ENCODE data around the gene SALL4. TPM values are rescaled to one million over a fixed set of nuclear protein-coding genes. Genes with fewer than 3 reads are reported as not detected.

Gene SALL4
- total and polyA plus RNA-seq, 4 donors = 0.16 to 3.6 (median 1.4) TPM

DNA sequence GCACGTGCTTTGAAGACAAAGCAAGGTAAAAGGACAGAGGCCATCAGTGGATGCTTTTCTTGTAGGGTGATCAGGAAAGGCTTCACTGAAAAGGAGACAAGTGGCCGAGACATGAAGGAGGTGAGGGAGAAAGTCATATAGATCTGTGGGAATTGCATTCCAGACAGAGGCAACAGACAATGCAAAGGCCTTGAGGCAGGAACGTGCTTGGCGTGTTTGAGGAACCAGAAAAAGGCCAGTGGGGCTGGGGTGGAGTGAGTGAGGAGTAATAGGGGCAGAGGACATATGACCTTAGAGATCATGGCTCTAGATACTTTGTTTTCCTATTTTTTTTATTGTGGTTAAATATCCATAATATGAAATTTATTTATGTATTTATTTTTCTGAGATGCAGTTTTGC lies 10.5 kb upstream of the SALL4 start:
- no peak for TF ChIP-seq FOXA1 (IDR thresholded peaks at IDR 0.05)
- no peak for TF ChIP-seq NR2F2 (IDR thresholded peaks at IDR 0.05)
- TF ChIP-seq YY1 (IDR thresholded peaks at IDR 0.05) = no peak
- TF ChIP-seq, protein P1, sequence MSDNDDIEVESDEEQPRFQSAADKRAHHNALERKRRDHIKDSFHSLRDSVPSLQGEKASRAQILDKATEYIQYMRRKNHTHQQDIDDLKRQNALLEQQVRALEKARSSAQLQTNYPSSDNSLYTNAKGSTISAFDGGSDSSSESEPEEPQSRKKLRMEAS (IDR thresholded peaks at IDR 0.05) = no peak
- TF ChIP-seq HNF4G (IDR thresholded peaks at IDR 0.05) = no peak
- no peak for TF ChIP-seq SP1 (IDR thresholded peaks at IDR 0.05)
- no peak for TF ChIP-seq RAD21 (IDR thresholded peaks at IDR 0.05)
- Histone ChIP-seq H3K27me3 (ENCODE audit: control insufficient read depth in 4 of 4, insufficient read depth in 4 of 4, low read length in 3 of 4) (no peaks in the 10 kb centered on the region), H3K9ac (ENCODE audit: low read depth in 1 of 2, low read length in 2 of 2) (no peak overlapping the region), H3K9me3 (ENCODE audit: control insufficient read depth in 4 of 4, low read length in 3 of 4) (no peaks in the 10 kb centered on the region), H3K4me3 (ENCODE audit: low read depth in 1 of 3, low read length in 3 of 3) (no peak overlapping the region), H3K27ac (ENCODE audit: low read depth in 1 of 2, low read length in 2 of 2) (no peak overlapping the region), H3K4me1 (ENCODE audit: control insufficient read depth in 4 of 4, insufficient read depth in 4 of 4, low read length in 3 of 4) (peaks cover 0 to 6% (median 5%) of the 10 kb centered on the region in 4 donors), H3K36me3 (ENCODE audit: control insufficient read depth in 4 of 4, insufficient read depth in 3 of 4, low read depth in 1 of 4, low read length in 3 of 4) (no peaks in the 10 kb centered on the region)
- DNase-seq (ENCODE audit: low spot score) = no peak
- WGBS = 89% methylated on average over 4 of the region's 4 CpGs

DNA sequence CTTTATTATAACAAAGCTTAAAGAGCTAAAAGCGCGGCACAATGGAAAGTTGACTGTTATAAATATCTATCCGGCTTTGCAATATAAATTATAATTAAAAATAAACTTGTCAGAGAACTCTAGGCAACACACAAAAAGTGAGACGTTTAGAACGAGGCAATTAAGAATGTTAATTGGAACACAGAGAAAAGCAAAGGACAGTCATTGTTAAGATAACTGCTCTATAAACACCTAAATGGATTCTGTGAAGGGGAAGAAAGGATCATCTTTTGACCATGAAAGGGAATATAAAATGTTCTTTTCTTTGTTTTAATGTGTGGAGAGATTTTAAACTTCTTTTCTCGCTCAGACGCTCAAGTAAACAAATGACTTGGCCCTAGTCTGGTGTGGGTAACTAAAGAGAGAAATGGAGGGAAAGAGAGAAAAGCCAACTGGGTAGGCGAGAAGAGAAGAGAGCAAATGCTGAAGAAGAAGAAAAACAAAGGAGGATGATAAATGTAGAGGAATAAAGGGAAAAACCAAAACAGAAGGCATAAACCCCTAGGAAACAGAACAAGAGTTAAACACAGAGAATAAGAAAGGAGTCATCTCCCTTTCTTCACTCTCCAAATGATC lies 9.3 kb upstream of the SALL4 start:
- no peak for TF ChIP-seq JUND (IDR thresholded peaks at IDR 0.05)
- TF ChIP-seq, protein P2, sequence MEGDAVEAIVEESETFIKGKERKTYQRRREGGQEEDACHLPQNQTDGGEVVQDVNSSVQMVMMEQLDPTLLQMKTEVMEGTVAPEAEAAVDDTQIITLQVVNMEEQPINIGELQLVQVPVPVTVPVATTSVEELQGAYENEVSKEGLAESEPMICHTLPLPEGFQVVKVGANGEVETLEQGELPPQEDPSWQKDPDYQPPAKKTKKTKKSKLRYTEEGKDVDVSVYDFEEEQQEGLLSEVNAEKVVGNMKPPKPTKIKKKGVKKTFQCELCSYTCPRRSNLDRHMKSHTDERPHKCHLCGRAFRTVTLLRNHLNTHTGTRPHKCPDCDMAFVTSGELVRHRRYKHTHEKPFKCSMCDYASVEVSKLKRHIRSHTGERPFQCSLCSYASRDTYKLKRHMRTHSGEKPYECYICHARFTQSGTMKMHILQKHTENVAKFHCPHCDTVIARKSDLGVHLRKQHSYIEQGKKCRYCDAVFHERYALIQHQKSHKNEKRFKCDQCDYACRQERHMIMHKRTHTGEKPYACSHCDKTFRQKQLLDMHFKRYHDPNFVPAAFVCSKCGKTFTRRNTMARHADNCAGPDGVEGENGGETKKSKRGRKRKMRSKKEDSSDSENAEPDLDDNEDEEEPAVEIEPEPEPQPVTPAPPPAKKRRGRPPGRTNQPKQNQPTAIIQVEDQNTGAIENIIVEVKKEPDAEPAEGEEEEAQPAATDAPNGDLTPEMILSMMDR (IDR thresholded peaks at IDR 0.05; ENCODE audit: low read depth, low read length, missing input control) = no peak
- no peak for TF ChIP-seq SP1 (IDR thresholded peaks at IDR 0.05)
- no peak for TF ChIP-seq HNF4G (IDR thresholded peaks at IDR 0.05)
- TF ChIP-seq, protein P3, sequence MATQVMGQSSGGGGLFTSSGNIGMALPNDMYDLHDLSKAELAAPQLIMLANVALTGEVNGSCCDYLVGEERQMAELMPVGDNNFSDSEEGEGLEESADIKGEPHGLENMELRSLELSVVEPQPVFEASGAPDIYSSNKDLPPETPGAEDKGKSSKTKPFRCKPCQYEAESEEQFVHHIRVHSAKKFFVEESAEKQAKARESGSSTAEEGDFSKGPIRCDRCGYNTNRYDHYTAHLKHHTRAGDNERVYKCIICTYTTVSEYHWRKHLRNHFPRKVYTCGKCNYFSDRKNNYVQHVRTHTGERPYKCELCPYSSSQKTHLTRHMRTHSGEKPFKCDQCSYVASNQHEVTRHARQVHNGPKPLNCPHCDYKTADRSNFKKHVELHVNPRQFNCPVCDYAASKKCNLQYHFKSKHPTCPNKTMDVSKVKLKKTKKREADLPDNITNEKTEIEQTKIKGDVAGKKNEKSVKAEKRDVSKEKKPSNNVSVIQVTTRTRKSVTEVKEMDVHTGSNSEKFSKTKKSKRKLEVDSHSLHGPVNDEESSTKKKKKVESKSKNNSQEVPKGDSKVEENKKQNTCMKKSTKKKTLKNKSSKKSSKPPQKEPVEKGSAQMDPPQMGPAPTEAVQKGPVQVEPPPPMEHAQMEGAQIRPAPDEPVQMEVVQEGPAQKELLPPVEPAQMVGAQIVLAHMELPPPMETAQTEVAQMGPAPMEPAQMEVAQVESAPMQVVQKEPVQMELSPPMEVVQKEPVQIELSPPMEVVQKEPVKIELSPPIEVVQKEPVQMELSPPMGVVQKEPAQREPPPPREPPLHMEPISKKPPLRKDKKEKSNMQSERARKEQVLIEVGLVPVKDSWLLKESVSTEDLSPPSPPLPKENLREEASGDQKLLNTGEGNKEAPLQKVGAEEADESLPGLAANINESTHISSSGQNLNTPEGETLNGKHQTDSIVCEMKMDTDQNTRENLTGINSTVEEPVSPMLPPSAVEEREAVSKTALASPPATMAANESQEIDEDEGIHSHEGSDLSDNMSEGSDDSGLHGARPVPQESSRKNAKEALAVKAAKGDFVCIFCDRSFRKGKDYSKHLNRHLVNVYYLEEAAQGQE (IDR thresholded peaks at IDR 0.05) = no peak
- TF ChIP-seq NR2F2 (IDR thresholded peaks at IDR 0.05) = no peak
- TF ChIP-seq, protein P1 (IDR thresholded peaks at IDR 0.05) = no peak
- TF ChIP-seq YY1 (IDR thresholded peaks at IDR 0.05) = no peak
- no peak for TF ChIP-seq FOXA1 (IDR thresholded peaks at IDR 0.05)
- TF ChIP-seq GABPA (IDR thresholded peaks at IDR 0.05 in 1 of 2, conservative IDR thresholded peaks at IDR 0.05 in 1 of 2) = no peak
- no peak for TF ChIP-seq HNF4A (conservative IDR thresholded peaks at IDR 0.05)
- TF ChIP-seq, protein P4, sequence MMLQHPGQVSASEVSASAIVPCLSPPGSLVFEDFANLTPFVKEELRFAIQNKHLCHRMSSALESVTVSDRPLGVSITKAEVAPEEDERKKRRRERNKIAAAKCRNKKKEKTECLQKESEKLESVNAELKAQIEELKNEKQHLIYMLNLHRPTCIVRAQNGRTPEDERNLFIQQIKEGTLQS (IDR thresholded peaks at IDR 0.05) = no peak
- no peak for TF ChIP-seq EGR1 (IDR thresholded peaks at IDR 0.05; ENCODE audit: low read depth in 2 of 2)
- Histone ChIP-seq H3K27me3 (ENCODE audit: control insufficient read depth in 4 of 4, insufficient read depth in 4 of 4, low read length in 3 of 4) (no peaks in the 10 kb centered on the region), H3K4me1 (ENCODE audit: control insufficient read depth in 4 of 4, insufficient read depth in 4 of 4, low read length in 3 of 4) (peaks cover 0 to 6% (median 5%) of the 10 kb centered on the region in 4 donors), H3K27ac (ENCODE audit: low read depth in 1 of 2, low read length in 2 of 2) (no peak overlapping the region), H3K36me3 (ENCODE audit: control insufficient read depth in 4 of 4, insufficient read depth in 3 of 4, low read depth in 1 of 4, low read length in 3 of 4) (no peaks in the 10 kb centered on the region), H3K9me3 (ENCODE audit: control insufficient read depth in 4 of 4, low read length in 3 of 4) (no peaks in the 10 kb centered on the region), H3K9ac (ENCODE audit: low read depth in 1 of 2, low read length in 2 of 2) (no peak overlapping the region), H3K4me3 (ENCODE audit: low read depth in 1 of 3, low read length in 3 of 3) (no peak overlapping the region)
- DNase-seq (ENCODE audit: low spot score) = no peak
- WGBS = 81% methylated on average over 8 of the region's 8 CpGs
